Cortex of kidney (tissue), 1 donor: Measurements from ENCODE around the gene CALY.

Experiments used
- DNase-seq: peaks from one replicate; lab custom pipeline; 2025; lab: John Stamatoyannopoulos, UW

Gene CALY

DNA sequence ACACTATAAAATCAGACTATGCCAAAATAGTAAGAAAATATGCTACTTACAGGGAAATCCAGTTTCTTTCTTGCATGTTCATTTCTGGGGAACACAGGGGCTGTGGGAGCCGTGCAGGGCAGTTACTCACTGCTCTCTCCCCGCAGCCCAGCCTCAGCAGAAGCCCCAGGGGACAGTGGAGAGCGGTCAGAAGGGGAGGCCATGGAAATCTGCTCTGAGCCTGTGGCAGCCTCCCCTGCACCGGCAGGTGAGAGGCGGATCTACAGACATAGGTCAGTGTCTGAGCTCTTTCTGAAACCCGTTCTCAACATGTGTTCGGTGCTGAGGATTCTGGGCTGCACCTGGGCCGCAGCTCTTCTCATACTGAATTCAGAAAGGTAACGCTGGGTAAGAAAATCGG, 25.1 kb downstream of the CALY start:
- DNase-seq = no peak

DNA sequence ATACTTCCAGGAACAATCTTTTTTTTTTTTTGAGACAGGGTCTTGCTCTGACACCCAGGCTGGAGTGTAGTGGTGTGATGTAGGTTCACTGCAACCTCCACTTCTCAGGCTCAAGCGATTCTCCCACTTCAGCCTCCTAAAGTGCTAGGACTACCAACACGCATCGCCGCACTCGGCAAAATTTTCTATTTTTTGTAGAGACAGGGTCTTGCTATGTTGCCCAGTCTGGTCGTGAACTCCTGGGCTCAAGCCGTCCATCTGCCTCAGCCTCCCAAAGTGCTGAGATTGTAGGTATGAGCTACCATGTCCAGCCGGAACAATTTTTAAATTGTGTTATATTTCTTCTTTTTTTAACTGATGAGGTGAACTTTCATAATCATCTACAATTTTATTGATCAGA, 25.9 kb downstream of the CALY start:
- DNase-seq = no peak

DNA sequence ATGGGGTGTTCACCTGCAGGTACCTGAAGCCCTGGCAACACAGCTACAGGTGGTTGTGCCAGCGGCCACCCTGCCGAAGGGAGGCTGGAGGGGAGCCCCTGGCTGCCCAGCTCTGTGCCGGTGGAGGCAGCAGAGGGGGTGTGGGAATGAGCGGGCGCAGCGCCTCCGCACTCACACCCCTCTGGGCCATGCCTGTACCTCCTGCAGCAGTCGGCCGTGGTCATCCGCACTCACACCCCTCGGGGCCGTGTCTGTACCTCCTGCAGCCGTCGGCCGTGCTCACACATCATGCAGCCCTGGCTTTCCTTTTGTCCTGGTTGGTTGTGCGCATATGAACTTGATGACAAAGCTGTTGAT, 26.3 kb downstream of the CALY start:
- no peak for DNase-seq

DNA sequence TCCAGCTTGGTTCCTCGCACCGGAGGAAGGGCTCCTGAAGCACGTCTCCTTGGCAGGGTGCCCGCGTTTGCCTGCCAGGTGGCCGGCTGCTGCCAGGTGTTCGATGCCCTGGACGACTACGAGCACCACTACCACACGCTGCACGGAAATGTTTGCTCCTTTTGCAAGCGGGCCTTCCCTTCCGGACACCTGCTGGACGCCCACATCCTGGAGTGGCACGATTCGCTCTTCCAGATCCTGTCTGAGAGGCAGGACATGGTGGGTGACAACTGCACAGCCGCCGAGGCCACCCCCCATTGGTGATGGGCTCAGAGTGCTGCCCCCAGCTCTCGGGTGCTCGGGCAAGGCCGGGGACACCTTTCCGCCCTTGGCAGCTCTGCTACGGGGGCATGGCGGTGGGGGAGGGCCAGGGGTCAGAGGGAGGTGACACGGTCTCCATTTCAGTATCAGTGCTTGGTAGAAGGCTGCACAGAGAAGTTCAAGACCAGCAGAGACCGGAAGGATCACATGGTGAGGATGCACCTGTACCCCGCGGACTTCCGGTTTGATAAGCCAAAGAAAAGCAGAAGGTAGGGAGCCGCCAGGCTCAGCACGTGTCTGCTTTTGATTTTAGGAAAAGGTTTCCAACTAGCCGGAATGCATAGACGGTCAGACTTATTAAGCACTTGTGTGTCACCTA, 26.8 kb downstream of the CALY start:
- no peak for DNase-seq

DNA sequence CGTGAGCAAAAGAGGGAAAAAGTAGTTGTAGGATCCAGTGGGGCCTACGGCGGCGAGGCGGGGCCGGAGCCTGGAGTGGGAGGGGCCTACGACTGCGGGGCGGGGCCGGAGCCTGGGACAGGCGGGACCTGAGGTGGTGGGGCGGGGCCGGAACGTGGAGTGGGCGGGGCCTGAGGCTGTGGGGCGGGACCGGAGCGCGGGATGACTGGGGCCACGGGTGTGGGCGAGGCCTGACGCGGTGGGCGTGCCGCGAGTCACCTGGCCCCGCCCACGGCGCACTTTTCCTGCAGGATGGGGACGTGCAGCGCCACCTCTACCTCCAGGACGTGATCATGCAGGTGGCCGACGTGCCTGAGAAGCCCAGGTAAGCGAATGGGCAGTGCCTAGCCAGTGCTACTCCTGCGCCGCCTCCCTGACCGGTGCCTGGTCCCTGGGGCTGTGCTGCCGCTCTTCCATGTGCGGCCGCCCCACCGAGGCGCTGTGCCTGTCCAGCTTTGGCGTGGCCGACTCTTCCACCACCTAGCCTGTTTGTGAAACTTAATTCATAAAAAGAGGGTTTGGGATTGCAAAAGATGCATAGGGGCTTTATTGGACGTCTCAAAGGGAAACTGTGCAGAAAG, 27.5 kb downstream of the CALY start:
- peak; percentile 73 for DNase-seq

DNA sequence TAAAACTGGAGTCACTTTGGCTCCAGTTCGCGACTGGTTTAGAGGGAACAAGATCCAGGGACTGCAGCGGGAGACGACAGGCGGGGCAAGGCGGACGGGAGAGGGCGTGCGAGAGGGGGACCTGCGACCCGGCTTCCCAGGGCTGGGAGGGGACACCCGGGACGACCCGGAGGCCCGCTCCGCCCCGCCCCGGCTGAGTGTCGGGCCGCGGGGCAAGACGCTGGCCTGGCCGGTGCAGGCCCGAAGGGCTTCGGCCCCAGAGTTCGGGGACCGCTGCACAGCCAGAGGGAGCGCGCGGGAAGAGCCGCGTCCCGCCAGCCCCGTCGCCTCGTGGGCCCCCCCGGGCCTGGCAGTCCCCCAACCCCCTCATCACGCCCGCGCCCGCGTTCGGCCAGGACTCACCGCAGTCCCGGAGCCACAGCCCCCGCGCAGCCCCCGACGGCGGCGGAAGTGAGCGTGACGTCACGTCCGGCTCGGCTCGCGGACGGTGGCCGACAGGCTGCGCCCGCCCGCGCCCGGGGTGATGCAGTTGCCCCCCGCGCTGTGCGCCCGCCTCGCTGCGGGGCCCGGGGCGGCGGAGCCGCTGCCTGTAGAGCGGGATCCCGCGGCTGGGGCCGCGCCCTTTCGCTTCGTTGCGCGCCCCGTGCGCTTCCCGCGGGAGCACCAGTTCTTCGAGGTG, 28.1 kb downstream of the CALY start, which contains the start of the genes TUBGCP2 and ZNF511:
Gene TUBGCP2 (minus strand): TSS at position 452 of the 679 bp plus-strand sequence. CDS start 5,931 bp downstream, outside the sequence.
Gene ZNF511 (plus strand): TSS at position 494 of the 679 bp plus-strand sequence. CDS start 30 bp downstream, at position 524.
- no peak for DNase-seq

DNA sequence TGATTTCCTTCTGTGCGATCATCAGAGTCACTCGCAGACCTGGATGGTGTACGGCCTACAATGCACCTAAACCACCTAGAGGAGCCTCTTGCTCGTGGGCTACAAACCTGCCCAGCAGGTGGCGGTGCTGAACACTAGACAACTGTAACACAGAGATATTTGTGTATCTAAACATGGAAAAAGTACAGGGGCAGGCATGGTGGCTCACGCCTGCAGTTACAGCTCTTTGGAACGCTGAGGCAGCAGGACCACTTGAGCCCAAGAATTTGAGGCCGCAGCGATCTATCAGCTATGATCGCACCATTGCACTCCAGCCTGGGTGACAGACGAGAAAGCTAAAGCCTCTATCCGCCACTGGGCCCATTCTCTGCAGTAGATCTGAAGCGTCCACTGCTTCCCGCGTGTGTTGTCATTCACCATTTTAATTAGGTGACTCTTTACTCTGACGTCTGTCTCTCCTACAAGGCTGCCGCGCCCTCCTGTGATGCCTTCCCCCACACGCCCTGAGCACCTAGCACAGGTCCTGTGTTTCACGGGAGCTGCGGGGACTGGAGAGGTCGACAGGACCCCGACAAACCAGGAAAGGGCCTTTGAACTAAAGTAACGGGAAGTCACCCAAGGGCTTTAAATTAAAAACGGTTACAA, 28.8 kb downstream of the CALY start:
- DNase-seq = no peak

DNA sequence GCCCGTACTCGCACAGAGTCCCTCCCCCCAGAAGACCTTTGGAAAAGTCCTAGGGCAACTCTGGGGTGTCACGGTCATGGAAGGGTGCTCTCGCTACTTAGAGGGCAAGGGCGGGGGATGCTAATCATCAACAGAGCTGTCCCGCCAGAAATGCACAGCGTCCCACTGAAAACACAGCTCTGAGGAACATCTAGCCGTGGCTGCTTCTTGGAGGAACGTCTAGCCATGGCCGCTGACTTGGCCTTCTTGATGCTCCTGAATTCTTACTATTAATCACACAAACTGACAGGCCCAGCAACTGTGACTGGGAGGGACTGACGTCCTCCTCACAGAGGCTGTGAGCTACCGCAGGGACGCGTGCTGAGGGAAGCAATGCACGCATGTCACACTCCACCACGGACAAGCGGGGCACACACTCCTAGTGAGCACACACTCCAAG, 29.7 kb downstream of the CALY start:
- no peak for DNase-seq

DNA sequence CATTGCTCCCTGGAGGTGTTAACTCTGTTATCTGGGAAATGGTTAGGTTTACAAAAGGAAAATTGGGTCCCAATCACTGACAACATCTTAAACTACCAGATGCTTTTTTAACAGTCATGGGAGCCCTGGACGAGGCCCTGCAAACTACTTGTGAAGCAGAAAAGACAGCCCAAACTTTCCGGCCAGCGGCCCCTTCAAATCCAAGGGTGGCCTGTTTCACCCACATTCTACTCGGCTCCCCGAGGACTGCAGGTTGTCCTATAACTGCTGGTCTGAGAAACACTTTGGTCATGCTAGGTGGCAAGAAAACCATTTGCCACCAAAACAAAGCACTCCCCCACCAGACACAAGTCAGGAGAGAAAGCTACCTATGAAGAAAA, 30.6 kb downstream of the CALY start:
- no peak for DNase-seq

DNA sequence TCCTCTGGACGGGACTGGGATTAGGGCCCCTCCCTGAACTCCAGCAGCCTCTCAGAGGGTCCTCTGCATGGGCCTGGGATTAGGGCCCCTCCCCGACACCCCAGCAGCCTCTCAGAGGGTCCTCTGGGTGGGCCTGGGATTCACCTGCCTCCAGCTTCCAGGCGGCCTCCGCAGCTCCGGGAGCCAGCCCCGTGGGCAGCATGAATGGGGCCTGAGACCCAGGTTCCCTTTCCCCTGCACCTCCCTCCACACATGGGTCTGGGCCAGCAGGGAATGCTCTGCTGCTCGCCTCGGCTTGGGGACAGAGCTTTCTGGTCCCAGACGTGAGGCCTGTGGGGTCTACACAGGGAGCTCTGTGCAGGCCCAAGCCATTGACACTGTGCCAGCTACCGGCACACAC, 33.5 kb downstream of the CALY start:
- no peak for DNase-seq

DNA sequence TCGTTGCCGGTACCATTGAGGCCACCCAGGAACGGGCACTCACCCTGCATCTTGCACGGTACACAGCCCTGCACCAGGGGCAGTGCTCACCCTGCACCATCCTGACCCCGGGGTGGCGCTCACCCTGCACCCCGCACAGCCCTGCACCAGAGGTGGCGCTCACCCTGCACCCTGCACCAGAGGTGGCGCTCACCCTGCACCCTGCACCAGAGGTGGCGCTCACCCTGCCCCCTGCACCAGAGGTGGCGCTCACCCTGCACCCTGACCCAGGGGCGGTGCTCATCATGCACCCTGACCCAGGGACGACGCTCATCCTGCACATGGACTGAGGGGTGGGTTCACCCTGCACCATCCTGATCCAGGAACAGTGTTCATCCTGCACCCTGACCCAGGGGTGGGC, 34.5 kb downstream of the CALY start:
- DNase-seq = no peak

DNA sequence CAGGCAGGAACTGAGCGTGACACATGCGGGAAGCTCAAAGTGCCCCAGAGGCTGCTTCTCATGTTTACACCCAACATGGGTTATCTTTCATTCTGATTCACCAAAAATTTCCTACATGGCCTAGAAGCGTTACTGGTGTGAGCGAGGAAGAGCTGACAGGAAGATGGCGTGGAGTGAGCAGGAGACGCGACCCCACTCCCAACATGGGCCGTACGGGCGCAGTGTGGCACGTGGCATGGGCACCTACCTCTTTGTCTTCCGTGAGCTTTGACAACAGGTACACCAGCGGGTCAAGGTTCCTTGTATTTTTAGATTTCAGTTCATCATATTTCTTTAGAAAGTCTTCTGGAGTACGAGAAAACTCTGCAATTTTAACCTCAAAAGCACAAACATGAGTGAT, 37.0 kb downstream of the CALY start:
- DNase-seq = no peak

DNA sequence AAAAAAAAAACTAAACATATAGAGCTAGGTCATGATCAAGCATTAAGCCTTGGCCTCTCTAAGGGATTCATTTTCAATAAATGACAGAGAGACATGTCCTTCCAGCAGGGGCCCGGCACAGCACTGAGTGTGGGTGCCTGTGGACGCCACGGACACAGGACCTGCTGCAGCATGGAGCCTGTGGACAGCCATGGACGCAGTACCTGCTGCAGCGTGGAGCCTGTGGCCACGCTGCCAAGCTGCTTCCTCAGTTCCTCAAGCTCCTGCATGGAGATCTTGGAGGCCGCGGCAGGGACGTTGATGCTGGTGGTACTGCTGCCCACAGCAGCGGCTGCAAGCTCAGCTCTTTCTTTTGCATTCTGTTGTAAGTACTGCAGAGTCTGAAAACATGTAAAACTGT, 37.5 kb downstream of the CALY start:
- DNase-seq = no peak

DNA sequence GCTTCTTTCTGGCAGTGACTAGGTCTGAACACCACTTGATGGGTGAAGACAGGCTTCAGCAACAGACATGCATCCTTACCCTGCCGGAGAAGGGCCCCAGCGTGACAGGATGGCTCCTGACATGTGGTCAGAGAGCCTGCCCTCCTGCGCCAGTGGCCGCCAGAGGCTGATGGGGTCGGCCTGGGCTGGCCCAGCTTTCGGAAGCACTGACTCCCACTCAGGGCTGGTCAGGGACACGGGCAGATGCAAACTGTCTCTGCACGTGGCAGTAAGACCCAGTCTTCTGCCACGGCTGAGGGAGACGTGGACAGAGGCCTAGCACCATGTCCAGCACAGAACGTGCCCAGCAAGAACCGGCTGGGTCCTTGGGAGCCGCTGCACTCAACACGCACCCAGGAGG, 38.2 kb downstream of the CALY start:
- no peak for DNase-seq

DNA sequence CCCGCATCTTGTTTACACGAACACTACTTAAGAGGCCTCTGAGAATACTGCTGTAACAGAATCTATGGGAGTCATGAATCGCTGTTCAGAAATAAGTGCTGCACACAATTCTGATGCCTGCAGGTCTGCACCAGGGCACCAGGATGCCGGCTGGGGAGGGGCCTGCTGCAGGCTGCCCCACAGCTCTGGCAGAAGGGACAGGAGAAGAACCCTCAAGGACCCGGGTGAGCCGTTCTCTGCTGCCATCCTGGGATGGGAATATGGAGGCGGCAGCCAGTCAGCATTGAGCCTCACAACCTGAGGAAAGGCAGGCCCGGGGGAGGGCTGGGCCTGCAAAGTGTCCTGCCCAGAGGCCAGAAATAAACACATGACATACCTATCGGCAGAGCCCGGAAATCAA, 39.2 kb downstream of the CALY start:
- no peak for DNase-seq

DNA sequence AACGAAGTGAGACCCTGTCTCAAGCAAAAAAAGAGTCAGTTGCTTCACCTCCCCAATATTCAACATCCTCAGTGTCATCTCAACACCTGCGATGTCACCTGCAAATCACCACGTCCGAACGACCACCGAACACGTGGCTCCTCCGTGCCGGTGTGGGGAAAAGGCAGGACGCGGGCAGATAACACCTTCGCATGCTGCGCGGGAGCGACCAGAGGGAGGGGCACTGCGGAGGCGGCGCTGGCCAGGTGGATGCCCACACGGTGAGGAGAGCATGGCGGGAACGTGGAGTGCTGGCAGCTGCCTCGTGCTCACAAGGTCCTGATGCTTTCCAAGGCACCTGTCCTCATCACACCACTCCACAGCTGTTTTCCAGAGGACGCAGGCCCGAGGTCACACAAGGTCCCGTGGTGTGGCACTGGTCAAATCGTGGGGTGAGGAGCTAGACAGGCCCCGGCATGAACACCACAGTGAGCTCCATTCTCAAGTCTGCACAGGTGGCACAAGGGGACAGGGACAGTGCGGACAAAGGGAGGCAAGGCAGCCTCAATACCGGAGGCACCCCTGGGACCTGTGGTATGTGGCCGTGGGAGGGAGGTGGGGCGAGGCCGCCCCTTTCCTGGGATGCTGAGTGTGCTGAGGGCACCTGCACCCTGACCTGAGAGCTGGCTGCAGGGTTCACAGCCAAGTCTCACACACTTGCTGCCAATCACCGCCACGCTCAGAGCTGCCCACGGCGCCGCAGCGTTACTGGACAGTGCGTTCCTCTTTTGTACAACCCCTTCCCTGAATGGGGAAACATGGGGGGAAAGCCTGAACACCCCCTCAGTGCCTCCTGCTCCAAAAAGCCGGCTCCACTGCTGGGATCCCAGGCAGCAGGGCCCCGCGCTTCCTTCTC, 41.0 kb downstream of the CALY start:
- DNase-seq = no peak

DNA sequence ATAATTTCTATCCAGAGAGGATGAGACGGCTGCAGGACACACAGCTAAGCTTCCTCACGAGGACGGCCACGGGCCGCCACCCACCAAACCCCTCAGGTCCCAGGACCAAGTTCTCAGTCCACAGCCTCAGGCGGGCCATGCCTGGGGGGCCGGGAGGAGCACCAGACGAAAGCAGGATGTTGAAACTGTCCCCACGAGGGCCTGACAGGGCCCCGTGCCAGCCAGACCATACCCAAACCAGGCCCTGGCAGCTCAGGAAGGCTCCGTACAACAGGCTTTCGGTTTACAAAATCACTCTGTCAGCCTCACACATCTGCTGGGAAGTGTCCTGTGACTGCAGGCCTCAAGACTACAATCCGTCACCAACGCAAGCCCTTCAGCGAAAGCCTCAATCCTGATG, 42.5 kb downstream of the CALY start:
- DNase-seq = no peak

DNA sequence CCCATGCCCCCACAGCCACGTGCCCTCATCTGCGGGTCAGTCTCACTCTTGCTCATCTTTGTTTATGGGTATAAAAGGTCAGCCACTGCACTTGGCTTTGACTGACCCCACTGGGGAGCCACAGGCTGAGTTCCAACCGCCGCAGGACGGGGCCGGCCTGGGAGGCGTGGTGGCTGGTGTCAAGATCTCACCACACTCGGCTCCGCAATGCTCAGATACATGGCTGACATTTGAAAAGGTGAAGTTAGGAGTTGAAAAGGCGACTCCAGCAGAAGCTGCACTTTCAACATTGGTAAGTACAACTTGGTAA, 42.9 kb downstream of the CALY start:
- DNase-seq = no peak

DNA sequence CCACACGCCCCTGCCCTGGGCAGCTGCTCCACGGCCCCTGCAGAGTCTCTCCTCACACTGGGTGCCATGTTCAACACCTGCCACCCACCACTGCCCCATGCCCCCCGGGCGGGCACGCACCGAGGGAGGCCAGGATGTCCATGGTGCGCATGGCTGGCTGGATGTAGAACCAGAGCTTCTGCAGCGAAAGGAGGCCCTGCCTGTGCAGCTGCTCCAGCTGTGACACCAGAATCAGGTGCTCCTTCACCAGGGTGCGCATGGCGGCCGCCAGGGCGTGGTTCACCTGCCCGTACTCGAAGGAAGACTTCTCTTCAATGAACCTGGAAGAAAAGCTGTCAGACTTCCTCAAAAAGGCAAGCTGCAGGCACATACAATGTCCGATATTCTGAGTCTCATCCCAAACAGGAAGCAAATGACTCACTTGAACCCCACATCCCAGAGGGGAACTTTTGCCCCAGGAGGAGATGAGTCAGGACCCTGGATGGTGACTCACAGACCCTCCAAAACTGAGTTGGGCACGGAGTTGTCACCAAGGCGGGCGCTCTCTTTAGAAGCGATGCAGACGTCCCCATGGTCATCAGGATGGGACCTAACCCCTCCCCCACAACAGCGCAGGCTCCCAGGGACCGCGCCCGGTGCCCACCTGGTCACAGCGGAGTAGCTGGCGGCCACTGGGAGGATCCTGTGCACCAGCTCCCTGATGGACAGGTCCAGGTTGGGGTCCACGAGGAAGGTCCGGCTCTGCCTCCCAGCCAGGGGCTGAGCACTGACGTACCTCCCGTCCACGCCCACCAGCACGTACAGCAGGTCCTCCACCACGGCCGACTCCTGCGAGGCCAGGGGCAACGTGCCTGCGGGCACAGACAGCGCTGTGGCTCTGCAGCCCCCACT, 43.5 kb downstream of the CALY start:
- no peak for DNase-seq

DNA sequence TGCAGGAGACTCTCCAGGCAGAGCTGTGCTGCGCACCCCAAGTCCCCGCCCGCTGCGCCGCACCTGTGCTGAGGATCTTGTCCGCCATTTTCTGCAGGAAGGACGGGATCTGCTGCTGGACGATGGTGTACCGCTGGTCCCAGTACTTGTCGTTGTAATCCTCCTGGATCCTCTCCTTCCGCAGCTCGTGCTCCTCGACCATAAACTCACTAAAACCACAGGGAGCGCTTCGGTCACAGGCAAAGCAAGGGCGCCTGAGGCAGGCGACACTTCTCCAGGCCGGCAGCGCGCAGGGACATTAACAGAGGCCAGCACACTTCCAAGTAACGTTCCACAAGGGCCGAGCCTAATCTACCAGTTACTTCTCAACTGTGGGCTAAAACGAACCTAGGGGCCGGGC, 46.9 kb downstream of the CALY start:
- no peak for DNase-seq
